Measurements from ENCODE around the gene FARSB. TPM values are rescaled to one million over a fixed set of nuclear protein-coding genes. Genes with fewer than 3 reads are reported as not detected.

FARSB gene
- total RNA-seq, 3 donors from 2014 or later (not counting 1 experiment from before 2014, with no cell fraction given) = 8.6 to 10.7 (median 9.7) TPM

GRCh38 chr2:222652491-222653255 is 3.2 kb downstream of the FARSB start:
- peak overlapping the region in 1 of 2 donors; percentile 36 for H3K27ac Mint-ChIP-seq
- no peaks in the 10 kb centered on the region for H3K9me3 Mint-ChIP-seq
- no peaks in the 10 kb centered on the region for H3K27me3 ChIP-seq (ENCODE audit: control insufficient read depth, insufficient read depth, low read length)
- 39% methylated on average over 3 of the region's 8 CpGs for WGBS (ENCODE audit: insufficient coverage)
- no peaks in the 10 kb centered on the region for H3K36me3 Mint-ChIP-seq
- H3K27ac ChIP-seq (ENCODE audit: low read length) = no peak overlapping the region
- no peak for DNase-seq
- peaks cover 4% of the 10 kb centered on the region for H3K36me3 ChIP-seq (ENCODE audit: control insufficient read depth, insufficient read depth, low read length)
- ATAC-seq = no peak
- TF ChIP-seq CTCF (IDR thresholded peaks at IDR 0.05) = no peak
- H3K4me1 ChIP-seq (ENCODE audit: control insufficient read depth, insufficient read depth, low read length) = peaks cover 21% of the 10 kb centered on the region
- no peak overlapping the region for H3K4me3 ChIP-seq (ENCODE audit: low read length)
- no peaks in the 10 kb centered on the region for H3K9me3 ChIP-seq (ENCODE audit: control insufficient read depth, insufficient read depth, low read length)
- no peaks in the 10 kb centered on the region for H3K27me3 Mint-ChIP-seq (ENCODE audit: low read depth in 2 of 2)
- peak overlapping the region; percentile 17 for H3K4me3 Mint-ChIP-seq
- H3K4me1 Mint-ChIP-seq = peaks cover 41 to 43% of the 10 kb centered on the region in 2 donors
- intact Hi-C loops (cut with micrococcal nuclease) = no loop called here

- H3K4me1 ChIP-seq (ENCODE audit: control insufficient read depth, insufficient read depth, low read length) = peaks cover 18% of the 10 kb centered on the region
- Mint-ChIP-seq H3K9me3 (no peaks in the 10 kb centered on the region), H3K4me1 (peaks cover 41 to 43% of the 10 kb centered on the region in 2 donors), H3K4me3 (no peak overlapping the region), H3K36me3 (peaks cover under 1% of the 10 kb centered on the region), H3K27me3 (ENCODE audit: low read depth in 2 of 2) (no peaks in the 10 kb centered on the region), H3K27ac (no peak overlapping the region)
- no peak overlapping the region for H3K27ac ChIP-seq (ENCODE audit: low read length)
- DNase-seq (no peak), ATAC-seq (no peak)
- intact Hi-C loops (cut with micrococcal nuclease) = no loop called here
- WGBS (ENCODE audit: insufficient coverage) = 100% methylated on average over 2 of the region's 4 CpGs
- no peaks in the 10 kb centered on the region for H3K27me3 ChIP-seq (ENCODE audit: control insufficient read depth, insufficient read depth, low read length)
- H3K36me3 ChIP-seq (ENCODE audit: control insufficient read depth, insufficient read depth, low read length) = peaks cover 4% of the 10 kb centered on the region
- TF ChIP-seq CTCF (IDR thresholded peaks at IDR 0.05) = no peak
- no peak overlapping the region for H3K4me3 ChIP-seq (ENCODE audit: low read length)
- no peaks in the 10 kb centered on the region for H3K9me3 ChIP-seq (ENCODE audit: control insufficient read depth, insufficient read depth, low read length)
Measured at GRCh38 chr2:222651718-222652418, 4.0 kb downstream of the FARSB start.

GRCh38 chr2:222649801-222650200 is 6.1 kb downstream of the FARSB start:
- no peak overlapping the region for H3K4me3 ChIP-seq (ENCODE audit: low read length)
- Mint-ChIP-seq H3K4me1 (peaks cover 23 to 25% of the 10 kb centered on the region in 2 donors), H3K4me3 (no peak overlapping the region), H3K27me3 (ENCODE audit: low read depth in 2 of 2) (no peaks in the 10 kb centered on the region), H3K27ac (no peak overlapping the region), H3K9me3 (no peaks in the 10 kb centered on the region), H3K36me3 (peaks cover 12% of the 10 kb centered on the region)
- TF ChIP-seq CTCF (IDR thresholded peaks at IDR 0.05) = no peak
- peaks cover 2% of the 10 kb centered on the region for H3K4me1 ChIP-seq (ENCODE audit: control insufficient read depth, insufficient read depth, low read length)
- H3K27me3 ChIP-seq (ENCODE audit: control insufficient read depth, insufficient read depth, low read length) = no peaks in the 10 kb centered on the region
- no peaks in the 10 kb centered on the region for H3K9me3 ChIP-seq (ENCODE audit: control insufficient read depth, insufficient read depth, low read length)
- intact Hi-C loops (cut with micrococcal nuclease) = no loop called here
- H3K27ac ChIP-seq (ENCODE audit: low read length) = no peak overlapping the region
- H3K36me3 ChIP-seq (ENCODE audit: control insufficient read depth, insufficient read depth, low read length) = peaks cover 21% of the 10 kb centered on the region
- ATAC-seq = no peak
- no peak for DNase-seq
- WGBS (ENCODE audit: insufficient coverage) = 98% methylated on average over 3 of the region's 3 CpGs
